ENCODE results near the gene DACT2. TPM values are rescaled to one million over a fixed set of nuclear protein-coding genes. Genes with fewer than 3 reads are reported as not detected.
"Not testable (repeated sequence)": the region's sequence is repeated elsewhere in the genome, so short reads cannot be mapped to it uniquely, and the experiment has no call there.

Gene DACT2
- total RNA-seq, 4 donors from 2014 or later, result 0.27 TPM; not detected in 3

GRCh38 chr6:168281826-168282225 is 37.8 kb downstream of the DACT2 start:
- 88 to 95% methylated on average over 7 of the region's 7 CpGs for WGBS, 2 donors

GRCh38 chr6:168281314-168281713 is 38.3 kb downstream of the DACT2 start:
- H3K4me1 ChIP-seq; H3K27ac ChIP-seq; DNase-seq; H3K9me3 ChIP-seq; H3K36me3 ChIP-seq; H3K4me3 ChIP-seq (replicated peaks in 1 of 3); intact Hi-C loops (cut with DNase I); H3K27me3 ChIP-seq: not testable (repeated sequence)
- WGBS, 2 donors, result 86 to 88% methylated on average over 9 to 13 of the region's 13 CpGs

More at GRCh38 chr6:168281826-168282225, 37.8 kb downstream of the DACT2 start:
- no peaks in the 10 kb centered on the region for H3K4me1 ChIP-seq
- no peak overlapping the region for H3K27ac ChIP-seq
- H3K9me3 ChIP-seq, result no peaks in the 10 kb centered on the region
- no peaks in the 10 kb centered on the region for H3K36me3 ChIP-seq
- no peak overlapping the region for H3K4me3 ChIP-seq (replicated peaks in 1 of 3)
- no peak for DNase-seq
- TF ChIP-seq, protein P1, sequence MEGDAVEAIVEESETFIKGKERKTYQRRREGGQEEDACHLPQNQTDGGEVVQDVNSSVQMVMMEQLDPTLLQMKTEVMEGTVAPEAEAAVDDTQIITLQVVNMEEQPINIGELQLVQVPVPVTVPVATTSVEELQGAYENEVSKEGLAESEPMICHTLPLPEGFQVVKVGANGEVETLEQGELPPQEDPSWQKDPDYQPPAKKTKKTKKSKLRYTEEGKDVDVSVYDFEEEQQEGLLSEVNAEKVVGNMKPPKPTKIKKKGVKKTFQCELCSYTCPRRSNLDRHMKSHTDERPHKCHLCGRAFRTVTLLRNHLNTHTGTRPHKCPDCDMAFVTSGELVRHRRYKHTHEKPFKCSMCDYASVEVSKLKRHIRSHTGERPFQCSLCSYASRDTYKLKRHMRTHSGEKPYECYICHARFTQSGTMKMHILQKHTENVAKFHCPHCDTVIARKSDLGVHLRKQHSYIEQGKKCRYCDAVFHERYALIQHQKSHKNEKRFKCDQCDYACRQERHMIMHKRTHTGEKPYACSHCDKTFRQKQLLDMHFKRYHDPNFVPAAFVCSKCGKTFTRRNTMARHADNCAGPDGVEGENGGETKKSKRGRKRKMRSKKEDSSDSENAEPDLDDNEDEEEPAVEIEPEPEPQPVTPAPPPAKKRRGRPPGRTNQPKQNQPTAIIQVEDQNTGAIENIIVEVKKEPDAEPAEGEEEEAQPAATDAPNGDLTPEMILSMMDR (IDR thresholded peaks at IDR 0.05), result no peak
- TF ChIP-seq POLR2A (IDR thresholded peaks at IDR 0.05), result no peak
- H3K27me3 ChIP-seq, result no peaks in the 10 kb centered on the region
- intact Hi-C loops (cut with DNase I), result no loop called here

DNA sequence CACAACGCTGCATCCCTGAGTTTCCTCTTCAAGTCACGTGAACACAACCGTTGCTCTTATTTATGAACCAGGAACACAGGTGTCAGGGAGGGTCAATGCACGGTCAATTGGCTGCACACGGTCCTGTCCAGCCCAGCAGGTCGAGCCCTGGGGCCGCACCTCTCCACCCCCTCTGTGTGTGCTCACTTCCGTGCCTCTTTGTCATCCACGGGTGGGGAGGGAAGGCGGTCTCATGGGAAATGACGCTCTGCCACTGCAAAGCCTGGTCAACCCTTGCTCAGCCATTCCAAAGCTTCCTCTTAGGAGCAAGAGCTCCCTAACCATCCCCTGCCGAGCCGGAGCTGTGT is 38.7 kb downstream of the DACT2 start:
- no peak for DNase-seq
- intact Hi-C loops (cut with DNase I), result no loop called here
- no peak for TF ChIP-seq POLR2A (IDR thresholded peaks at IDR 0.05)
- TF ChIP-seq, protein P1 (IDR thresholded peaks at IDR 0.05), result no peak
- Histone ChIP-seq H3K36me3 (no peaks in the 10 kb centered on the region), H3K4me3 (replicated peaks in 1 of 3) (no peak overlapping the region), H3K27me3 (no peaks in the 10 kb centered on the region), H3K4me1 (no peaks in the 10 kb centered on the region), H3K27ac (no peak overlapping the region), H3K9me3 (no peaks in the 10 kb centered on the region)
- 51 to 62% methylated on average over 13 of the region's 13 CpGs for WGBS, 2 donors

GRCh38 chr6:168280020-168280898 is 39.3 kb downstream of the DACT2 start:
- DNase-seq, result no peak
- WGBS, 2 donors, result 84% methylated on average over 15 to 21 of the region's 21 CpGs
- no peak overlapping the region for H3K27ac ChIP-seq
- no peaks in the 10 kb centered on the region for H3K4me1 ChIP-seq
- no peaks in the 10 kb centered on the region for H3K27me3 ChIP-seq
- TF ChIP-seq, protein P1 (IDR thresholded peaks at IDR 0.05), result no peak
- no peak for TF ChIP-seq POLR2A (IDR thresholded peaks at IDR 0.05)
- no peak overlapping the region for H3K4me3 ChIP-seq (replicated peaks in 1 of 3)
- no peaks in the 10 kb centered on the region for H3K9me3 ChIP-seq
- intact Hi-C loops (cut with DNase I), result no loop called here
- no peaks in the 10 kb centered on the region for H3K36me3 ChIP-seq

DNA sequence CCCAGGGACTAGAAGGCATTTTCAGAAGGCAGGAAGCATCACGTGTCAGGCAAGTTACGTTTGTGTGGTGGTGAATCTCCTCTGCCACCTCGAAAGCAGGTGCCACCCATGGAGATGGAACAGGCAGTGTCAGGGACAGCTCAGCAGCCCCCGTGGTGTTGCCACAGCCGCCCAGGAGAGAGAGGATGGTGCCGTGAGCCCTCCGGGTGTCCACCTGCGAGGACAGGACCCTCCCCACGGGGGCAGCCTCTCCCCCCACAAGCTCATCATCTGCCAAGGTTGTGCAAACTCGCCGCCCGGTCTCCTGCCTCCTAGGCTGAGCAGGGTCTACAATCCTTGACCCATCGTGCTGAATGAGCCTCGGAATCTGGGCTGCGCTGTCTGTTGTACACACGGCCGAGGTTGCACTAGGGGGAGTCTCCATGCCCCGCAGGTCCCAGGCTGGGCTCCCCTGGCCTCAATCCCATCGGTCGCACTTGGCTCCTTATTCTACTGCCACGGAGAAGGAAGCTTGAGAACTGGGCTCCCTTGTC is 40.1 kb downstream of the DACT2 start:
- Histone ChIP-seq H3K36me3 (no peaks in the 10 kb centered on the region), H3K4me3 (replicated peaks in 1 of 3) (no peak overlapping the region), H3K9me3 (no peaks in the 10 kb centered on the region), H3K4me1 (no peaks in the 10 kb centered on the region), H3K27ac (no peak overlapping the region), H3K27me3 (no peaks in the 10 kb centered on the region)
- WGBS, 2 donors, result 64 to 87% methylated on average over 3 to 15 of the region's 21 CpGs
- DNase-seq, result no peak
- no peak for TF ChIP-seq POLR2A (IDR thresholded peaks at IDR 0.05)
- TF ChIP-seq, protein P1 (IDR thresholded peaks at IDR 0.05), result no peak
- intact Hi-C loops (cut with DNase I), result no loop called here

Data from thyroid gland (tissue), 4 donors.